GM21447 (cell line): ENCODE measurements around the gene NTM.

Experiments
- ATAC-seq: cut with Tn5 transposase; IDR thresholded peaks from one replicate; pipeline ENCODE4 v1.9.1; 2021; ENCODE audit not compliant: unreplicated experiment

NTM gene

GRCh38 chr11:132087148-132087547 lies 716.7 kb downstream of the NTM start:
- no peak for ATAC-seq

- ATAC-seq: no peak
Measured at GRCh38 chr11:132088551-132088950, 718.1 kb downstream of the NTM start.

DNA sequence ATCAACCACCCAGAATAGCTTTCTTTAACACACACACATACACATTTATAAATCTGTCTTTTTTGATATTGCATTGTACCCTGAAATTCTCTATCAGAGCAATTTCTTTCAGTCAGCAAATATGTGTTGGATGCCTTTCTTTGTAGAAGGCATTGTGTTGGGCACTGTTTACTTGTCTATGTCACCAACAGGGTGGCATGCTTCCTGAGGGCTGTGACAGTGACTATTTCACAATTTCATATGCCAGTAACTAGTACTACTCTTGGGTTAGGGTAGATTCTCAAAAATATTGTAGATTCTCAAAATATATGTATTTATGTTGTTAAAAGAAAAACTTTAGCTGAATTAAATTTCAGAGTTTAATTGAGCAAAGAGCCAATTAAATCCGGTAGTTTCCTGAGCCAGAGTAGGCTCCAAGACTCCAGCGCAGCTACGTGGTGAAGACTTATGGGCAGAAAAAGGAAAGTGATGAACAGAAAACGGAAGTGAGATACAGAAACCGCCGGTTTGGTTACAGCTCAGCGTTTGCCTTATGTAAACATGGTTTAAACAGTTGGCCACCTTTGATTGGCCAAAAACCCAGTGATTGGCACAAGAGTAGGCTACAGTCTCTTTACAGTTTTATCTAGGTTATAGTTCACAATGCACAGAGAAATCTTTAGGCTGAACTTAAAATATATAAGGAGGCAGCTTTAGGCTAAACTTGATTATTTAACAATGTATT lies 723.3 kb downstream of the NTM start:
- ATAC-seq: peak; percentile 81

GRCh38 chr11:132094598-132094997 lies 724.2 kb downstream of the NTM start:
- ATAC-seq: no peak

DNA sequence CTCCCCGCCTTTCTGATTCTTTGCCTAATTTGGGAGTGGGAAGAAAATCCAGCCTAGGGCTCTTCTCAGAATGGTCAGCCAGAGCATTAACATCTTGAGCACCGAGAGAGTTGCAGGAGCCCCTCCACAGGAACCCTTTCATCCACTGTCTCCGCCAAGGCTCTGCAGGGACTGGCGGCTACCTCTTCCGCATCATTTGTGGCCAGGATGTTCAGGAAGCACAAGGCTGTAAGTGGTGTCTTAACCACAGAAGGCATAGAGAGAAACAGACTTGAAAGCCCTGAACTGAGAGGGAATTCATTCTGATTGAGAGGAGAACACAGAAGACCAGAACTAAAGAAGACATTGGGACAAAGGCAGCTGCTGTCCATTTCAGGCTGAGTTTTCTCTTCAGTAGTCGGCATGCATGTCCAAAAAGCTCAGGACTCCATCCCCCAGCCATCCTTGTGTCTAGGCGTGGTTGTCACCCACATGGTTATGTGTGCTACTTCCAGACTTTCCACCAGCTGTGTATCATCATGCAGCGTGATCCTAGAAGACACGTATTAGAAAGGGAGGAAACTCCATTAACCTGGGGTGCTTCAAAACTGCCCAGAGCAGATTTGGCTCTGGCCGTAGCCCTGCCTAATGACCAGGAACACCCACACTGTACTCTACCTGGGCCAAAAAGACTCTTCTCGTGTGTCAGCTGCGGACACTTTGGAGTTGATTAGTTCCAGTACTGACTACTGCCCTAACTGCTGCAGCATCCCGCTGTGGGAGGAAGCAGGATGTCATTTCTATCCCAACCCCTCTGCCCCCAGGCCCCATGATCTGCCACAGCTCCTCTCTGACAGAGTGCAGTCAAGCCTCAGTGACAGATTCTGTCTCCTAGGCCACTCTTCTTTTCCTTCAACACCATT lies 725.1 kb downstream of the NTM start:
- ATAC-seq: no peak

- no peak for ATAC-seq
Measured at GRCh38 chr11:132096132-132096825, 725.9 kb downstream of the NTM start.

- no peak for ATAC-seq
Measured at GRCh38 chr11:132099692-132100091, 729.3 kb downstream of the NTM start.

DNA sequence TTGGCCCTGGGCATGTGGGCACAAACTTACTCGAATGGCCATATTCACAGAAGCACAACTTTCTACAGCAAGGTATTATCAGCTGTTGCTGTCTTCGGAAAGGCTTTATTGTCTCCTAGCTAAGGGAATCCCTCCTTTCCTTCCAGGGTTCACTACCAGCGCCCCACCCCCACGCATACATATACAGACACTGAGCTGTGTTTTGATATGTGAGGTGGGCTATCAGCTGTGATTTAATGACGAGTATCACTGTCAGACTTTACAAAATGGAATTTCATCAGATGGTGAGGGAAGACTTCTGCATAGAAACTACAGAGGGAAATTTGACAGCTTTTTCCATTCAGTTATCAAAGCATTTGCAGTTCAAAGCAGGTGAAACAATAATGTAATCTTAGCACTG lies 730.2 kb downstream of the NTM start:
- ATAC-seq: no peak

DNA sequence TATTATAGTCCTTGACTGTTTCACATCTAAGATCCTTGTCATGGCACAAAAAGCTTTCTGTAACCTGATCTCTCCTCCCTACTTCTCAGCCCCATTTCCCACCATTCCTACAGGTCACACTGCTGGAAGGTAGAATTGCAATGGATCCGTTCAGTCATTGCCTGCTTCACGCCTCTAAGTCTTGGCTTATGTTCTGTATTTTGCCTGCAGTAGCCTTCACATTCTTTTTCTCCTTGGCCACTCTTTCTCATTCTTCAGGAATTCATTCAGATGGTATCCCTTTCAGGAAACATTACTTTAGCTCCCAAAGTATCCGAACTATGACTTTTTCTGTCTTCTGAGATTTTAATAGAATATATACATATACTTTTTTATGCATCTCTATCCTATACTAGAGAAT lies 731.5 kb downstream of the NTM start:
- ATAC-seq: no peak

GRCh38 chr11:132103021-132103420 lies 732.6 kb downstream of the NTM start:
- no peak for ATAC-seq

- ATAC-seq: no peak
Measured at GRCh38 chr11:132106096-132106982, 735.9 kb downstream of the NTM start.

DNA sequence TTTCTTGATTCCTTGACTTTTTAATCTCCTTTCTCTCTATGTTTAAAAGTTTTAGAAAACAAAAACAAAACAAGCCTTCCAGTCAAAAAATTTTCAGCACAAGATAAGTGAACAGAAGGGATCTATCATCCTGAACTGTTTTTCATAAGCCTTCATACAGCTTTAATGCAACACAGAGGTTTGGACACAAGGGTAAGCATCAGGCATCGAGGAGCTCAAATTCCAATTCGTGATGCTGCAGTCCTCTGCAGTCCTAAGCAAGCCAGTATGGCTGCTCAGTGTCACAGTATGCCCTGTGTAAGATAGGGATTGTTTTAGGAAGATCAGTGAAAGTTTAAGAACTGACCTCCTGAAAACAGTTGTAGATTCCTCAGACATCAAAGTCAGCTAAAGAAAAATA lies 740.9 kb downstream of the NTM start:
- no peak for ATAC-seq

- ATAC-seq: no peak
Measured at GRCh38 chr11:132111838-132112237, 741.4 kb downstream of the NTM start.

DNA sequence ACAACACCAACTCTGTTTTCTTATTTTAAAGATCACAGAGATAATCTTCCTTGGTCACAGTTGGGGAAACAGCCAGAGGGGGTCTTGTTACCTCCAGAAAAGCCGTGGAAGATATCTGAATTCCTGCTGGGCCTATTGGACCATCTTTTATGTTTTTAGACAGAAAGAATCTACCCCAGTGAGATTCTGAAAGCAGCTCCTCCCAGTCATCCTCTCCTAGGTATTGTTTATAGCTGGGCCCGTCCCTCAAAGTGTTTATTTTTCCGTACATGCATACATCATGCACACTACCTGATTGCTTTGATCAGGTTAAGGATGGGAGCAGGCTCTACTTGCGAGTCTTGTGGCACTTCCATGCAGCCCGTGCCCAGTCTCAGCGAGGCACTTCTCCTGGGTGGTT lies 742.4 kb downstream of the NTM start:
- no peak for ATAC-seq

DNA sequence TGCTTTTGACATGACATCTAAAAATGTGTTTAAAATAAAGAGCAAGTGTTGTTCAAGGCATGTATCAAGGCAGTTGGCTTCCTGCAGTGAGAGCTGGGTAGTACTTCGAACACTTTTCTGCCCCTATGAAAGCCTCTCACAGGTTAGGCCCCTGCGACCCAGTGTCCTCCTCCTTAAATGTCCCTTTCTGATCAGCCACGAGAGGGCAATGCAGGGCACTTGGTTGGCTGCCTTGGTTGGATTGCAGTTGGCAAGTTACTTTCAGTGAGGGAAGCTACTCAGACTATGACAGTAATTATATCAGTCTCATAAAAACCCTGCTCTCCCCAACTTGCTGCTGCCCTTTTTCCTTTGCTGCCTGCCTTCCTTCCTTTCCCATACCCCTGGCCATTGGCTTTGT lies 743.8 kb downstream of the NTM start:
- ATAC-seq: no peak

GRCh38 chr11:132114743-132115142 lies 744.3 kb downstream of the NTM start:
- ATAC-seq: no peak

GRCh38 chr11:132115454-132115853 lies 745.0 kb downstream of the NTM start:
- no peak for ATAC-seq

- ATAC-seq: no peak
Measured at GRCh38 chr11:132116516-132116915, 746.1 kb downstream of the NTM start.

- ATAC-seq: no peak
Measured at GRCh38 chr11:132118661-132119060, 748.2 kb downstream of the NTM start.

DNA sequence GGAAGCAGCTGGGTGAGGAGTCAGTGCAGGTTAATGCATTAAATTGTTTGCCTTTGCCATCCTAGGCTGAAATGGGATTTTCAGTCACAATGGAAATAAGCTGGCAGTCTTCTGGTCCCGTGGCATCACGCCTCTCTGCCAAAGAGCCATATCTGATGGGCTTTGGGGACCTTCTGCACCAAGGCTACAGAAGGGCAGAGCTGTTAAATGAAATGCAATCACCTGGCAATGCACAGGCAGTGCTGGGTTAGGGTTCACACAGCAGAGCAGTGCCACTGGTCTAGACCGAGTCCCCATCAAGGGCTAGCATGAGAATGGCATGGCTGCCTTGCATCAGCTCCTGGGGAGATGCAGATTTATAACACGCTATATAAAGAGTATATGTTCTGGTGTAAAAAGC lies 749.2 kb downstream of the NTM start:
- ATAC-seq: no peak

DNA sequence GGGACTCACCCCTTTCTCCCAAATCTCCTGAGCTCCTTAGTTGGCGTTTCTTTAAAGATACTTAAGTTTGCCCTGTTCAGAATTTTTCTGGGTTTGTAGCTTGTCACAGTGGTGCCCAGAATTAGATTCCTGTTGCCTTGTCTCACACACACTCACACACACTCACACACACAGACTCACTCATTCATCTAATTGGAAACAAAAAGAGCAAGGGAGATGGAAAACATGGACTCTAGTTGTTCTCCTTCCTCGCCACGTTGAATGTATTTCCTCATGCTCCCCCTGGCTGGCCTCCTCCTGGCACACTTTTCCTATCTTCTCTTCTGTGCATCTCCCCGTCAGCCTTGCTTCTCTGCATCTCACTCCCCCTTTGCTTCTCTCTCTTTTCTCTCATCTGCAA lies 752.3 kb downstream of the NTM start:
- ATAC-seq: no peak
